ACC112 (cell line): ENCODE data around the gene IKBKG.
"Not testable (repeated sequence)": the region's sequence is repeated elsewhere in the genome, so short reads cannot be mapped to it uniquely, and the experiment has no call there.

Source experiments
- H2AFZ ChIP-seq: fragments of 200-600 bp; sonication (generic); one replicate; pipeline ENCODE4 v1.6.0; 2017; ENCODE audit warnings: antibody characterized with exemption, low read length; ENCODE audit not compliant: unreplicated experiment
- H3K27ac ChIP-seq: fragments of 200-600 bp; sonication (generic); 2 replicates; pipeline ENCODE4 v1.5.1; 2014; ENCODE audit warnings: low read depth, mild to moderate bottlenecking, antibody characterized with exemption, low read length, moderate library complexity
- H3K27me3 ChIP-seq: fragments of 200-600 bp; sonication (generic); 2 replicates; pipeline ENCODE4 v1.6.1; 2014; ENCODE audit warnings: mild to moderate bottlenecking, antibody characterized with exemption, low read length, moderate library complexity, mixed read lengths; ENCODE audit not compliant: insufficient read depth
- H3K36me3 ChIP-seq: fragments of 200-600 bp; sonication (generic); 2 replicates; pipeline ENCODE4 v1.6.1; 2016; ENCODE audit warnings: mild to moderate bottlenecking, antibody characterized with exemption, low read length, moderate library complexity, mixed read lengths; ENCODE audit not compliant: insufficient read depth
- H3K4me1 ChIP-seq: fragments of 200-600 bp; sonication (generic); one replicate; pipeline ENCODE4 v1.6.1; 2016; ENCODE audit warnings: low read length, mixed read lengths; ENCODE audit not compliant: insufficient read depth, unreplicated experiment, control insufficient read depth
- H3K4me3 ChIP-seq: fragments of 200-600 bp; sonication (generic); 2 replicates; pipeline ENCODE4 v1.5.1; 2014; ENCODE audit warnings: mild to moderate bottlenecking, low read depth, low read length
- H3K79me2 ChIP-seq: fragments of 200-600 bp; sonication (generic); one replicate; pipeline ENCODE4 v1.6.0; 2016; ENCODE audit warnings: low read length; ENCODE audit not compliant: control insufficient read depth, unreplicated experiment, insufficient read depth

Gene IKBKG

GRCh38 chrX:154560326-154560725 is 12.9 kb downstream of the IKBKG start:
- not testable (repeated sequence) for H3K79me2 ChIP-seq, H3K4me1 ChIP-seq, H3K36me3 ChIP-seq, H2AFZ ChIP-seq, H3K4me3 ChIP-seq, H3K27ac ChIP-seq, H3K27me3 ChIP-seq

GRCh38 chrX:154562295-154562694 is 14.9 kb downstream of the IKBKG start:
- not testable (repeated sequence) for H3K4me1 ChIP-seq, H2AFZ ChIP-seq, H3K4me3 ChIP-seq, H3K27me3 ChIP-seq, H3K36me3 ChIP-seq, H3K79me2 ChIP-seq, H3K27ac ChIP-seq

- H2AFZ ChIP-seq, H3K27me3 ChIP-seq, H3K79me2 ChIP-seq, H3K27ac ChIP-seq, H3K4me1 ChIP-seq, H3K4me3 ChIP-seq, H3K36me3 ChIP-seq: not testable (repeated sequence)
These were observed 22.9 kb downstream of the IKBKG start for GRCh38 chrX:154570361-154570760.

- H3K36me3 ChIP-seq, H3K79me2 ChIP-seq, H3K4me3 ChIP-seq, H2AFZ ChIP-seq, H3K4me1 ChIP-seq, H3K27ac ChIP-seq, H3K27me3 ChIP-seq: not testable (repeated sequence)
These were observed 25.6 kb downstream of the IKBKG start for GRCh38 chrX:154573061-154573460.

- not testable (repeated sequence) for H3K27me3 ChIP-seq, H3K4me1 ChIP-seq, H3K36me3 ChIP-seq, H3K27ac ChIP-seq, H2AFZ ChIP-seq, H3K4me3 ChIP-seq, H3K79me2 ChIP-seq
These were observed 27.7 kb downstream of the IKBKG start for GRCh38 chrX:154575076-154575475.

GRCh38 chrX:154582994-154583393 is 35.6 kb downstream of the IKBKG start:
- not testable (repeated sequence) for H2AFZ ChIP-seq, H3K4me1 ChIP-seq, H3K79me2 ChIP-seq, H3K27me3 ChIP-seq, H3K27ac ChIP-seq, H3K4me3 ChIP-seq, H3K36me3 ChIP-seq

GRCh38 chrX:154584585-154585183 is 37.3 kb downstream of the IKBKG start, which contains the start of gene CTAG1A:
Gene CTAG1A (plus strand): TSS chrX:154585133. CDS start chrX:154585207, 74 bp downstream.
- not testable (repeated sequence) for H2AFZ ChIP-seq, H3K79me2 ChIP-seq, H3K4me3 ChIP-seq, H3K27me3 ChIP-seq, H3K27ac ChIP-seq, H3K36me3 ChIP-seq, H3K4me1 ChIP-seq

GRCh38 chrX:154590415-154590814 is 43.0 kb downstream of the IKBKG start:
- not testable (repeated sequence) for H3K4me1 ChIP-seq, H3K27me3 ChIP-seq, H3K4me3 ChIP-seq, H2AFZ ChIP-seq, H3K36me3 ChIP-seq, H3K27ac ChIP-seq, H3K79me2 ChIP-seq

- no peaks in the 10 kb centered on the region for H3K36me3 ChIP-seq
- no peaks in the 10 kb centered on the region for H3K27me3 ChIP-seq
- no peak overlapping the region for H3K4me3 ChIP-seq
- no peak overlapping the region for H3K27ac ChIP-seq
- H3K79me2 ChIP-seq, result no peaks in the 10 kb centered on the region
- H3K4me1 ChIP-seq, result peaks cover 4% of the 10 kb centered on the region
- no peak overlapping the region for H2AFZ ChIP-seq
These were observed 45.1 kb downstream of the IKBKG start for GRCh38 chrX:154592505-154592904.

- Histone ChIP-seq H2AFZ (no peak overlapping the region), H3K36me3 (no peaks in the 10 kb centered on the region), H3K4me3 (no peak overlapping the region), H3K4me1 (peaks cover 4% of the 10 kb centered on the region), H3K79me2 (no peaks in the 10 kb centered on the region), H3K27me3 (no peaks in the 10 kb centered on the region), H3K27ac (no peak overlapping the region)
These were observed 45.8 kb downstream of the IKBKG start for GRCh38 chrX:154593201-154593600.

- H3K36me3 ChIP-seq, result no peaks in the 10 kb centered on the region
- no peak overlapping the region for H2AFZ ChIP-seq
- H3K27me3 ChIP-seq, result no peaks in the 10 kb centered on the region
- peaks cover 4% of the 10 kb centered on the region for H3K4me1 ChIP-seq
- H3K27ac ChIP-seq, result no peak overlapping the region
- no peaks in the 10 kb centered on the region for H3K79me2 ChIP-seq
- no peak overlapping the region for H3K4me3 ChIP-seq
These were observed 47.1 kb downstream of the IKBKG start for GRCh38 chrX:154594491-154594890.
